ENCODE measurements around the gene SYT15. TPM values are rescaled to one million over a fixed set of nuclear protein-coding genes. Genes with fewer than 3 reads are reported as not detected.

The SYT15 gene
- total RNA-seq: under 0.01 TPM in 2 replicates

GRCh38 chr10:46578474-46579178, at the start of gene SYT15:
TSS of gene SYT15 (plus strand) at chr10:46579128. CDS start at chr10:46579169, 41 bp downstream.

DNA sequence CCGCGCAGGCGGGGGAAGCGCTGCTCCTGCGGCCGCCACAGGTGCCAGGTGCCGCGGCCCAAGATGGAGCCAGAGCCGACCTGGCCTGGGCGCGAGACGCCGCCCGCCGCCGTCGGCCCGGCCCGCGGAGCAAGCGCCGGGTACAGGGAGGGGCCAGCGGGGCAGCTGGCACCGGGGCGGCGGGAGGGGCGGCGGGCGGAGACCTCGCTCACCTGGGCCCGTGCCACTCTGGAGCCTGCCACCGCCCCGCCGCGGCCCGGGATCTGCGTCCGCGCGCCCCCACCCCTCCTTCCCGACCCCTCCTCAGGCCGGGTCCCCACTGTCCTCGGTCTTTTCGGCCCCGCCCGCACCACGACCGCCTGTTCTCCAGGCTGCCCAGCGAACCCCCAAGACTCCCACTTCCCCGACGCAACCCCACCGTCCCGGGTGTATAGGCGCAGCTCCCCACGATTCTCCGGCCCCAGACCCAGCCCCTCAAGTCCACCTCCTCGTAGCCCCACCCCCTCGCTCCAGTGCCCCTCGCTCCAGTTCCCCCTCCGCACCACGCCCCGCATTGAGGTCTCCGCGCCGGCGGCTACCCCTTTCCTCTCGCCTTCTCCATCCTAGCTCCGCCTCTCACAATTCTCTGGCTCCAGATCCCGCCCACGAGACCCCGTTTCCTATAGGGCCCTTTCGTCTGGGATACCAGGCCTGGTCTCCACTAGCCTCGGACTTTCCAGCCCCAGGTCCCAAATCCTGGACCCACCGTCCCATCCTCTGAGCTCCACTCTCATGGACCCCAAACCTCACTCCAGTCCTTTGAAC, 22.2 kb upstream of the SYT15 start, which contains the start of gene GPRIN2:
TSS of gene GPRIN2 (minus strand) at position 144 of the 804 bp plus-strand sequence. CDS start 5,922 bp downstream, outside the sequence.

Other genes with a start within 250 kb of the SYT15 start
- not detected in 2 replicates for gene ANXA8L1, start 203.4 kb upstream of the SYT15 start, total RNA-seq
- gene NPY4R, start 113.2 kb upstream of the SYT15 start, total RNA-seq: not detected in 2 replicates
- gene GPRIN2, start 22.5 kb upstream of the SYT15 start, total RNA-seq: not detected in 2 replicates

All from cardiac ventricle fibroblast (primary cell).